IMR-90 (cell line): Measurements from ENCODE around the gene NFKBIZ. TPM values are rescaled to one million over a fixed set of nuclear protein-coding genes. Genes with fewer than 3 reads are reported as not detected.

ENCODE experiments used
- ATAC-seq: fragments of 200-7000 bp; cut with Tn5 transposase; 2 replicates; pipeline ENCODE4 v1.9.1; 2020; ENCODE audit warnings: low read depth, mild to moderate bottlenecking, moderate library complexity
- BruUV-seq: library from RNA; stranded (reverse); fragments of 400-500 nt; replicated peaks from 2 replicates; lab custom pipeline; 2021; lab: Mats Ljungman, UMichigan
- CTCF ChIA-PET: fragments of 300-600 bp; formaldehyde crosslinking; extraction: SDS; loops from one replicate; lab custom pipeline; 2021; ENCODE audit warnings: antibody characterized with exemption; lab: Yijun Ruan, JAX
- POLR2A ChIA-PET: fragments of 300-600 bp; sonication (Branson Sonifier 250); formaldehyde crosslinking; loops from one replicate; lab custom pipeline; 2022; ENCODE audit warnings: antibody characterized with exemption; ENCODE audit not compliant: unreplicated experiment; lab: Charles Lee
- DNase-seq: peaks from one replicate; pipeline ENCODE4 v3.0.0; 2013
- H2AFZ ChIP-seq: replicated peaks from 2 replicates; pipeline ENCODE3; 2013; ENCODE audit warnings: low read length, mild to moderate bottlenecking; ENCODE audit not compliant: poor library complexity
- H2AK5ac ChIP-seq: 2 replicates; pipeline ENCODE4 v1.6.1; 2013; ENCODE audit warnings: low read depth, low read length, inconsistent platforms
- H2AK9ac ChIP-seq: replicated peaks from 2 replicates; pipeline ENCODE3; 2013; ENCODE audit warnings: mild to moderate bottlenecking, low read depth, low read length, moderate library complexity; ENCODE audit not compliant: poor library complexity
- H2BK120ac ChIP-seq: 2 replicates; pipeline ENCODE4 v1.6.1; 2013; ENCODE audit warnings: low read depth, low read length, inconsistent platforms
- H2BK15ac ChIP-seq: 3 replicates; pipeline ENCODE4 v1.6.1; 2013; ENCODE audit warnings: low read depth, low read length, inconsistent platforms
- H2BK20ac ChIP-seq: 2 replicates; pipeline ENCODE4 v1.6.1; 2013; ENCODE audit warnings: low read depth, mild to moderate bottlenecking, inconsistent platforms, low read length, moderate library complexity
- H2BK5ac ChIP-seq: 2 replicates; pipeline ENCODE4 v1.6.1; 2013; ENCODE audit warnings: mild to moderate bottlenecking, low read depth, low read length, inconsistent platforms; ENCODE audit not compliant: poor library complexity, severe bottlenecking
- H3K14ac ChIP-seq: replicated peaks from 2 replicates; pipeline ENCODE4 v1.6.1; 2013; ENCODE audit warnings: low read depth, low read length, inconsistent platforms
- H3K18ac ChIP-seq: 2 replicates; pipeline ENCODE4 v1.6.1; 2013; ENCODE audit warnings: low read depth, low read length, control low read depth
- H3K23ac ChIP-seq: 2 replicates; pipeline ENCODE4 v1.6.1; 2013; ENCODE audit warnings: low read depth, low read length, inconsistent platforms
- H3K27ac ChIP-seq: 2 replicates; pipeline ENCODE4 v1.5.1; 2013; ENCODE audit warnings: mild to moderate bottlenecking, control low read depth, low read length; ENCODE audit not compliant: insufficient read depth
- H3K27me3 ChIP-seq: 2 replicates; pipeline ENCODE4 v1.6.1; 2013; ENCODE audit warnings: low read length; ENCODE audit not compliant: control insufficient read depth, insufficient read depth
- H3K36me3 ChIP-seq: 2 replicates; pipeline ENCODE4 v1.6.1; 2013; ENCODE audit warnings: low read length, mixed read lengths; ENCODE audit not compliant: control insufficient read depth, insufficient read depth
- H3K4ac ChIP-seq: 2 replicates; pipeline ENCODE4 v1.6.1; 2013; ENCODE audit warnings: low read depth, low read length, inconsistent platforms
- H3K4me1 ChIP-seq: 2 replicates; pipeline ENCODE4 v1.6.1; 2013; ENCODE audit warnings: low read length, mixed read lengths; ENCODE audit not compliant: control insufficient read depth, insufficient read depth
- H3K4me2 ChIP-seq: 2 replicates; pipeline ENCODE4 v1.6.1; 2013; ENCODE audit warnings: low read depth, mild to moderate bottlenecking, control low read depth, low read length, moderate library complexity
- H3K4me3 ChIP-seq: 2 replicates; pipeline ENCODE4 v1.5.1; 2013; ENCODE audit warnings: low read depth, mild to moderate bottlenecking, control low read depth, low read length, moderate library complexity; ENCODE audit not compliant: insufficient read depth
- H3K56ac ChIP-seq: 2 replicates; pipeline ENCODE4 v1.6.1; 2013; ENCODE audit warnings: low read length, inconsistent platforms; ENCODE audit not compliant: insufficient read depth; ENCODE audit errors: extremely low read depth
- H3K79me1 ChIP-seq, 2 experiments: 2 replicates each; pipeline ENCODE4 v1.6.1; 2013; ENCODE audit warnings: low read length in 2 of 2, inconsistent platforms in 1 of 2, low read depth in 1 of 2
- H3K9ac ChIP-seq: 2 replicates; pipeline ENCODE4 v1.6.1; 2013; ENCODE audit warnings: low read depth, low read length, control low read depth
- H3K9me1 ChIP-seq: 2 replicates; pipeline ENCODE4 v1.6.1; 2013; ENCODE audit warnings: low read length, inconsistent platforms; ENCODE audit not compliant: insufficient read depth
- H3K9me3 ChIP-seq: 2 replicates; pipeline ENCODE4 v1.6.1; 2013; ENCODE audit warnings: low read length; ENCODE audit not compliant: control insufficient read depth, insufficient read depth
- H4K20me1 ChIP-seq: 2 replicates; pipeline ENCODE4 v1.6.1; 2013; ENCODE audit warnings: low read length, inconsistent platforms; ENCODE audit not compliant: insufficient read depth
- H4K5ac ChIP-seq: 2 replicates; pipeline ENCODE4 v1.6.1; 2013; ENCODE audit warnings: mild to moderate bottlenecking, low read depth, low read length, control low read depth
- H4K8ac ChIP-seq, 2 experiments: 2 replicates each; pipeline ENCODE4 v1.6.1; 2013; ENCODE audit warnings: low read depth in 2 of 2, low read length in 2 of 2, control low read depth in 1 of 2, inconsistent platforms in 1 of 2
- H4K91ac ChIP-seq: 2 replicates; pipeline ENCODE4 v1.6.1; 2013; ENCODE audit warnings: low read depth, low read length, inconsistent platforms; ENCODE audit not compliant: insufficient read depth
- CEBPB ChIP-seq: IDR thresholded peaks from 2 replicates; pipeline ENCODE4 v1.6.1; 2012; ENCODE audit warnings: low read depth, low read length, improper control_type of control experiment
- CTCF ChIP-seq: conservative IDR thresholded peaks from 2 replicates; pipeline ENCODE4 v1.5.1; 2012; ENCODE audit warnings: mild to moderate bottlenecking, low read depth, low read length, improper control_type of control experiment
- WGBS, 2 experiments: methylation state at CpG; one replicate each; pipeline versions ENCODE4 v1.1.5 to v1.1.7; 2013; ENCODE audit warnings: missing lambda C conversion rate in 2 of 2; ENCODE audit not compliant: insufficient read length in 1 of 2; ENCODE audit errors: extremely low coverage in 2 of 2; 5-methylcytosine and 5-hydroxymethylcytosine counted together
- dilution Hi-C: fragments of 300-500 bp; cut with HindIII; formaldehyde crosslinking; loops from one replicate; pipeline ENCODE4 v1.14.3; 2018; ENCODE audit warnings: low sequenced_read_pairs; ENCODE audit not compliant: unreplicated experiment
- in situ Hi-C: fragments of 300-500 bp; cut with MboI; formaldehyde crosslinking; loops from 3 replicates; pipeline ENCODE4 v1.14.3; 2019; ENCODE audit warnings: low sequenced_read_pairs, inconsistent platforms, mixed read lengths
- intact Hi-C: fragments of 100-400 bp; cut with micrococcal nuclease; formaldehyde crosslinking; loops from 2 replicates; pipeline ENCODE4 v1.10.0; 2022
- polyA plus RNA-seq, 3 experiments: library from polyadenylated mRNA; depleted of rRNA; stranded (reverse); fragments of >200 nt; gene quantifications; 2 replicates each; pipeline ENCODE4 v1.2.3, GENCODE V29; 2012; ENCODE audit warnings: low replicate concordance in 1 of 3
- total RNA-seq: library from RNA; depleted of rRNA; stranded (reverse); fragments of >200 nt; gene quantifications from 2 replicates; pipeline ENCODE4 v1.2.3, GENCODE V29; 2012

NFKBIZ gene
- total and polyA plus RNA-seq, 2 of the 4 experiments (the other 2 are of a cell fraction), result 35.0 to 40.9 TPM

- CTCF ChIA-PET, result interaction anchor here (1.0 kb wide), 2 partner anchors 10 to 18 kb away, joined by 3 to 4 read pairs; no protein-coding TSS in a partner anchor
- H3K4me1 ChIP-seq, result peaks cover 5% of the 10 kb centered on the region
- no peak overlapping the region for H3K4me3 ChIP-seq
- no peak overlapping the region for H3K4ac ChIP-seq
- H3K56ac ChIP-seq, result no peak overlapping the region
- no peak for DNase-seq
- in situ Hi-C loops, result no loop called here
- H3K23ac ChIP-seq, result no peak overlapping the region
- H3K9ac ChIP-seq, result no peak overlapping the region
- H2BK15ac ChIP-seq, result no peak overlapping the region
- H3K27me3 ChIP-seq, result no peaks in the 10 kb centered on the region
- no peak overlapping the region for H2AFZ ChIP-seq
- BruUV-seq, result no TSS peak
- H3K18ac ChIP-seq, result no peak overlapping the region
- POLR2A ChIA-PET, result no interaction called here
- peak overlapping the region; percentile 29 for H2BK5ac ChIP-seq
- no peaks in the 10 kb centered on the region for H3K9me3 ChIP-seq
- H2AK5ac ChIP-seq, result no peak overlapping the region
- 100% methylated on average over 1 of the region's 5 CpGs; no CpG with 5 or more reads in 1 of the 2 experiments for WGBS, 2 experiments
- no peak overlapping the region for H3K4me2 ChIP-seq
- no peak overlapping the region for H4K5ac ChIP-seq
- no peak for ATAC-seq
- dilution Hi-C loops, result no loop called here
- H4K8ac ChIP-seq, result no peak overlapping the region
- intact Hi-C loops, result no loop called here
- H3K79me1 ChIP-seq, result peaks cover 17 to 31% of the 10 kb centered on the region in 2 experiments
- H4K20me1 ChIP-seq, result peaks cover 40% of the 10 kb centered on the region
- no peak overlapping the region for H2BK120ac ChIP-seq
- H2AK9ac ChIP-seq, result no peak overlapping the region
- no peak overlapping the region for H4K91ac ChIP-seq
- no peak overlapping the region for H3K27ac ChIP-seq
- H3K36me3 ChIP-seq, result peaks cover 39% of the 10 kb centered on the region
- no peak overlapping the region for H2BK20ac ChIP-seq
- no peak overlapping the region for H3K14ac ChIP-seq
- peaks cover 10% of the 10 kb centered on the region for H3K9me1 ChIP-seq
- TF ChIP-seq CEBPB, result peak; percentile 54
- no peak for TF ChIP-seq CTCF
Measured at GRCh38 chr3:101859882-101860448, 10.7 kb downstream of the NFKBIZ start.
